ENCODE data around the gene CDH19.

DNA sequence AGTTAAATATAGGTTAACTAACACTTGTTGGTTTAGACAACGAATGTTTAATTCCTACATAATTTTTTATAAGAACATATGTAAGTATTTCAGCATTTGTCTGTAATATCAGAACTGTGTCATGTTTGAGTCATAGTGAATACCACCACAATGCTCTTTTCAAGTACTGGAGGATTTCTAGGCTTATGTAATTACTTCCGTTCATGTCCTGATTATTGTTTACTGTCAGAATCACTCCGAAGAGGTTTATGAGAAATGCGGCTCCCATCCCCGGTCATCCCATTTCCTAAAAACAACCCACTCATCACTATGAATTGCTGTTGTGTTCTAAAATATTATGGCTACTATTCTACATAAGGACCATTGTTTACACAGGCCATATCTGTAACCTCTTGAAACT is 45.1 kb downstream of the CDH19 start:
- no peak for TF ChIP-seq EZH2 (IDR thresholded peaks at IDR 0.05; ENCODE audit: low read length)
- TF ChIP-seq, protein P1, sequence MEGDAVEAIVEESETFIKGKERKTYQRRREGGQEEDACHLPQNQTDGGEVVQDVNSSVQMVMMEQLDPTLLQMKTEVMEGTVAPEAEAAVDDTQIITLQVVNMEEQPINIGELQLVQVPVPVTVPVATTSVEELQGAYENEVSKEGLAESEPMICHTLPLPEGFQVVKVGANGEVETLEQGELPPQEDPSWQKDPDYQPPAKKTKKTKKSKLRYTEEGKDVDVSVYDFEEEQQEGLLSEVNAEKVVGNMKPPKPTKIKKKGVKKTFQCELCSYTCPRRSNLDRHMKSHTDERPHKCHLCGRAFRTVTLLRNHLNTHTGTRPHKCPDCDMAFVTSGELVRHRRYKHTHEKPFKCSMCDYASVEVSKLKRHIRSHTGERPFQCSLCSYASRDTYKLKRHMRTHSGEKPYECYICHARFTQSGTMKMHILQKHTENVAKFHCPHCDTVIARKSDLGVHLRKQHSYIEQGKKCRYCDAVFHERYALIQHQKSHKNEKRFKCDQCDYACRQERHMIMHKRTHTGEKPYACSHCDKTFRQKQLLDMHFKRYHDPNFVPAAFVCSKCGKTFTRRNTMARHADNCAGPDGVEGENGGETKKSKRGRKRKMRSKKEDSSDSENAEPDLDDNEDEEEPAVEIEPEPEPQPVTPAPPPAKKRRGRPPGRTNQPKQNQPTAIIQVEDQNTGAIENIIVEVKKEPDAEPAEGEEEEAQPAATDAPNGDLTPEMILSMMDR (optimal IDR thresholded peaks at IDR 0.05 in 1 of 3, IDR thresholded peaks at IDR 0.05 in 1 of 3, conservative IDR thresholded peaks at IDR 0.05 in 1 of 3; ENCODE audit: extremely low read depth in 1 of 3, insufficient read depth in 2 of 3, low read length in 3 of 3) = no peak

Measured in keratinocyte (primary cell).